Heart left ventricle (tissue), 16 donors: ENCODE data around the gene ANLN. TPM values are rescaled to one million over a fixed set of nuclear protein-coding genes. Genes with fewer than 3 reads are reported as not detected.
"Not testable (repeated sequence)": the region's sequence is repeated elsewhere in the genome, so short reads cannot be mapped to it uniquely, and the experiment has no call there.

Source experiments
- ATAC-seq, 4 donors: fragments of 200-7000 bp; cut with Tn5 transposase; one replicate each; pipeline ENCODE4 v1.9.1; 2020 to 2022; ENCODE audit warnings: moderate library complexity in 4 of 4, mild to moderate bottlenecking in 3 of 4, moderate number of reproducible peaks in 1 of 4
- DNase-seq, 5 donors: peaks; one replicate each; pipeline ENCODE4 v3.0.0-alpha.2; 2020
- H3K27ac ChIP-seq, 12 donors: fragments of 200-600 bp; sonication (generic) in 4 of 12; one replicate each; pipeline versions ENCODE4 v1.5.0 to v1.8.0; 2016 to 2022; ENCODE audit warnings: mild to moderate bottlenecking in 2 of 12
- H3K27me3 ChIP-seq, 9 donors: fragments of 200-600 bp; sonication (generic) in 2 of 9; one replicate each; pipeline versions ENCODE4 v1.5.1 to v1.8.0; 2016 to 2022; ENCODE audit warnings: mild to moderate bottlenecking in 3 of 9
- H3K36me3 ChIP-seq, 9 donors: fragments of 200-600 bp; sonication (generic) in 2 of 9; one replicate each; pipeline versions ENCODE4 v1.5.0 to v1.8.0; 2018 to 2022; ENCODE audit warnings: mild to moderate bottlenecking in 2 of 9
- H3K4me1 ChIP-seq, 12 donors: fragments of 200-600 bp; sonication (generic) in 4 of 12; one replicate each; pipeline versions ENCODE4 v1.5.0 to v1.8.0; 2016 to 2022; ENCODE audit warnings: mild to moderate bottlenecking in 3 of 12
- H3K4me3 ChIP-seq, 12 donors: fragments of 200-600 bp; sonication (generic) in 4 of 12; one replicate each; pipeline versions ENCODE4 v1.5.0 to v1.8.0; 2017 to 2022; ENCODE audit warnings: mild to moderate bottlenecking in 9 of 12, moderate library complexity in 4 of 12
- H3K9me3 ChIP-seq, 12 donors: fragments of 200-600 bp; sonication (generic) in 4 of 12; one replicate each; pipeline versions ENCODE4 v1.5.0 to v1.8.0; 2016 to 2022; ENCODE audit warnings: mild to moderate bottlenecking in 1 of 12
- POLR2A ChIP-seq, 2 donors: fragments of 450-650 bp; IDR thresholded peaks; one replicate each; pipeline ENCODE4 v1.6.1; 2017; ENCODE audit warnings: antibody characterized with exemption in 2 of 2, mild to moderate bottlenecking in 2 of 2, moderate library complexity in 2 of 2
- WGBS, 4 donors: extraction: QIAGEN DNeasy Blood & Tissue Kit in 2 of 4; methylation state at CpG; one replicate each; pipeline versions ENCODE4 v1.1.5 to v1.1.7; 2013 to 2018; 5-methylcytosine and 5-hydroxymethylcytosine counted together
- intact Hi-C, 10 donors: fragments of 100-400 bp; cut with DNase I; formaldehyde crosslinking; loops; one replicate each; pipeline versions ENCODE4 v1.11.1 to v1.14.2; 2022
- polyA plus RNA-seq, 2 donors: library from polyadenylated mRNA; stranded (reverse); fragments of 200-250 nt; gene quantifications; one replicate each; pipeline ENCODE4 v1.2.3, GENCODE V29; 2013
- total RNA-seq, 9 donors: library from RNA; depleted of rRNA in 2 of 9; stranded (reverse); fragments of >200 nt in 2 of 9; fragmentation: NEBNext Ultra II Directional in 3 of 9; extraction: Animal tissue kit (Norgen Biotek cat#: 25700) in 3 of 9; gene quantifications; one replicate each; pipeline versions ENCODE4 v1.1.0 to v1.2.4, GENCODE V29; 2016 to 2023
- TF ChIP-seq, protein P1 (sequence below), 12 donors: fragments of 200-600 bp; sonication (generic) in 4 of 12; IDR thresholded peaks; one replicate each; pipeline versions ENCODE4 v1.5.0 to v1.8.0; 2018 to 2022; ENCODE audit warnings: antibody characterized with exemption in 12 of 12, mild to moderate bottlenecking in 5 of 12
- donor health status: ischemic (EF 13 %, LVEDD 7.1; RV severe dilation, severe dysfunction).
- donor health status: healthy with polysubstance abuse.
- donor health status: DM: no; HTN: yes; CAD: no.
- donor health status: DM: no; HTN: no; CAD: no.
- donor health status: ischemic (EF 25% LVEDD 6.9; RV normal size, moderate dysfunction).
- donor health status: ischemic (EF 25% LVEDD 5.7; RV mildly dilated, moderate dysfunction).
- donor health status: healthy.
- donor health status: DM: yes; HTN: yes; CAD: no.
- donor health status: ischemic (EF 35%, LVEDD 5.7; RV mildly dilated, moderate dysfunction).
- donor health status: nonischemic (EF 11% LVEDD 7.7; RV severe dilation, severe dysfunction).
- donor health status: DM: yes; HTN: yes; CAD: no.
- donor health status: PGD.
- donor health status: ischemic (EF 29% LVEDD 5.4; RV normal size, mild dysfunction).
- donor health status: nonischemic (EF 23%, LVEDD 6.1; RV moderate dilation, normal function).

ANLN gene
- total and polyA plus RNA-seq, 11 donors = 0.08 to 30.7 (median 1.5) TPM

DNA sequence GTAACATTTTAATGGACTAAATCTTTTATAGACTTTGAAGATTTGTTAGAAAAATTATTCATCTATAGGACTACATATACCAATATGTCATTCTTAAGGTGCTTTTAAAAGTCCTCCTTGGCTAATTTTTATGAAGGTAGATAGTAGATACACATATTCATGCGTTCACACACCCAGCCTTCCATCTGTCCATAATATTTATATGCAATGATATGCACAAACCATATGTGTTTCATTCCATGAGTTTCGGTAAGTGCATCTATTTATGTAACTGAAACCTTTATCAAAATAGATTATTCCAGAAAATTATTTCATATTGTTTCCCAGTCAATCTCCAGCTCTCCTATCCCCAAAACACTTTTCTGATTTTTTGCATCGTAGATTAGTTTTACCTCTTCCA, 101.7 kb downstream of the ANLN start:
- no peak overlapping the region for H3K27ac ChIP-seq
- DNase-seq (no peak), ATAC-seq (no peak)
- H3K4me3 ChIP-seq = no peak overlapping the region
- H3K27me3 ChIP-seq = peaks cover 0 to 5% (median 0%) of the 10 kb centered on the region in 9 donors
- WGBS, 4 donors = 87 to 94% (median 93%) methylated on average over 3 of the region's 3 CpGs
- no peak for TF ChIP-seq POLR2A (IDR thresholded peaks at IDR 0.05)
- TF ChIP-seq, protein P1, sequence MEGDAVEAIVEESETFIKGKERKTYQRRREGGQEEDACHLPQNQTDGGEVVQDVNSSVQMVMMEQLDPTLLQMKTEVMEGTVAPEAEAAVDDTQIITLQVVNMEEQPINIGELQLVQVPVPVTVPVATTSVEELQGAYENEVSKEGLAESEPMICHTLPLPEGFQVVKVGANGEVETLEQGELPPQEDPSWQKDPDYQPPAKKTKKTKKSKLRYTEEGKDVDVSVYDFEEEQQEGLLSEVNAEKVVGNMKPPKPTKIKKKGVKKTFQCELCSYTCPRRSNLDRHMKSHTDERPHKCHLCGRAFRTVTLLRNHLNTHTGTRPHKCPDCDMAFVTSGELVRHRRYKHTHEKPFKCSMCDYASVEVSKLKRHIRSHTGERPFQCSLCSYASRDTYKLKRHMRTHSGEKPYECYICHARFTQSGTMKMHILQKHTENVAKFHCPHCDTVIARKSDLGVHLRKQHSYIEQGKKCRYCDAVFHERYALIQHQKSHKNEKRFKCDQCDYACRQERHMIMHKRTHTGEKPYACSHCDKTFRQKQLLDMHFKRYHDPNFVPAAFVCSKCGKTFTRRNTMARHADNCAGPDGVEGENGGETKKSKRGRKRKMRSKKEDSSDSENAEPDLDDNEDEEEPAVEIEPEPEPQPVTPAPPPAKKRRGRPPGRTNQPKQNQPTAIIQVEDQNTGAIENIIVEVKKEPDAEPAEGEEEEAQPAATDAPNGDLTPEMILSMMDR (IDR thresholded peaks at IDR 0.05) = no peak
- intact Hi-C loops = loop anchor here in 2 of 10 donors (5.0 to 10.0 kb wide), 2 partner anchors 463 to 706 kb away; no protein-coding TSS in a partner anchor
- no peaks in the 10 kb centered on the region for H3K36me3 ChIP-seq
- H3K4me1 ChIP-seq = no peaks in the 10 kb centered on the region
- H3K9me3 ChIP-seq = no peaks in the 10 kb centered on the region

DNA sequence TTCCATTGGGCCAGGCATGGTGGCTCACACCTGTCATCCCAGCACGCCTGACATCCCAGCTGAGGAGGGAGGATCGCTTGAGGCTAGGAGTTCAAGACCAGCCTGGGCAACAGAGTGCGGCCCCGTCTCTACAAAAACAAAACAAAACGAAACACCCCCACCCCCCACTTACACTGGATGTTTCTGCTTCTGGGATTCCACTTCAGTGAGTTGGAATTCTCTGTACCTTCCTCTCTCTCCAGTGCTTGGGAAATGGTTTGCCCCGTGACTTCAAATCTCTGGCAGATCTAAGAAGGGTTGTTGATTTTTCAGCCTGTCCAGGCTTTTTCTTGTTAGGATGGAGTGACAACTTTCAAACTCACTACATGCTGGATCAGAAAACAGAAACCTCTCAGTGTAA, 106.9 kb downstream of the ANLN start:
- DNase-seq (no peak), ATAC-seq (no peak)
- Histone ChIP-seq H3K9me3 (no peaks in the 10 kb centered on the region), H3K27ac (no peak overlapping the region), H3K4me3 (no peak overlapping the region), H3K27me3 (peaks cover 0 to 13% (median 0%) of the 10 kb centered on the region in 9 donors), H3K4me1 (no peaks in the 10 kb centered on the region), H3K36me3 (no peaks in the 10 kb centered on the region)
- intact Hi-C loops = loop anchor here in 1 of 10 donors (5.0 to 10.0 kb wide), 2 partner anchors 458 to 681 kb away; no protein-coding TSS in a partner anchor
- 91 to 94% (median 94%) methylated on average over 6 of the region's 6 CpGs for WGBS, 4 donors
- no peak for TF ChIP-seq POLR2A (IDR thresholded peaks at IDR 0.05)
- TF ChIP-seq, protein P1 (IDR thresholded peaks at IDR 0.05) = no peak

DNA sequence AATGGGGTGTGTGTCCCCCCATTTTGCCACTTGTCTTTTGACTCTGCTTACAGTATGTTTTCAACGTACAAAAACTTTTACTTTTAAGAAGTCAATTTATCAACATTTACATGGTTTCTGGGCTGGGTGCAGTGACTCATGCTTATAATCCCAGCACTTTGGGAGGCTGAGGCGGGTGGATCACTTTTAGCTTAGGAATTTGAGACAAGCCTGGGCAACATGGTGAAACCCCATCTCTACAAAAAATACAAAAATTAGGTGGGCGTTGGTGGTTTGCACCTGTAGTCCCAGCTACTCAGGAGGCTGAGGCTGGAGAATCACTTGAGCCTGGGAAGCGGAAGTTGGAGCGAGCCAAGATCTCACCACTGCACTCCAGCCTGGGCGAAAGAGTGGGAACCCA, 107.5 kb downstream of the ANLN start:
- 90 to 93% (median 92%) methylated on average over 6 of the region's 6 CpGs for WGBS, 4 donors
- intact Hi-C loops = loop anchor here in 1 of 10 donors (5.0 to 10.0 kb wide), 2 partner anchors 458 to 680 kb away; no protein-coding TSS in a partner anchor
- not testable (repeated sequence) for DNase-seq, H3K9me3 ChIP-seq, H3K27ac ChIP-seq, ATAC-seq, H3K4me3 ChIP-seq, H3K4me1 ChIP-seq, H3K36me3 ChIP-seq
- peaks cover 0 to 13% (median 0%) of the 10 kb centered on the region in 9 donors for H3K27me3 ChIP-seq

DNA sequence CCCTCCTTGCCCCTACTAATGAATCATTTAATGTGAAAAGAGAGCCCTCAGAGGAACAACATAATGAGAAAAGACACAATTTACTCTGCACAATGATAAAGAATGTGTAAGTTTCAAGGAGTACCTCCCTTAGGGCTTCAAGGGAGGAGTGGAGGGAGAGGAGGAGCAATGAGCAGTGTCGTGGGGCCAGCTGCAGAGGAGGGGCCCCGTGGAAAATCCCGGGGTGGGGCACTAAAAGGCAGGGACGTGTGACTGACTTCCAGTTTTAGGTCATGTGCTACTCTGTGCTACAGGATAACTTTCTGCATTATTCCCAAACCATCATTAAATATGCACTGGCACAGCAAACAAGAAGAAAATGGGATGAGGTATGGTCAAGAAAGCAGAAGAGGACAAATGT, 108.1 kb downstream of the ANLN start:
- Histone ChIP-seq H3K4me3 (no peak overlapping the region), H3K36me3 (no peaks in the 10 kb centered on the region), H3K27ac (no peak overlapping the region), H3K27me3 (peaks cover 0 to 13% (median 0%) of the 10 kb centered on the region in 9 donors), H3K4me1 (no peaks in the 10 kb centered on the region), H3K9me3 (no peaks in the 10 kb centered on the region)
- TF ChIP-seq POLR2A (IDR thresholded peaks at IDR 0.05) = no peak
- TF ChIP-seq, protein P1 (IDR thresholded peaks at IDR 0.05) = no peak
- intact Hi-C loops = loop anchor here in 1 of 10 donors (5.0 to 10.0 kb wide), 2 partner anchors 457 to 680 kb away; no protein-coding TSS in a partner anchor
- no peak for ATAC-seq
- WGBS, 4 donors = 34 to 54% (median 41%) methylated on average over 4 of the region's 4 CpGs
- DNase-seq = no peak

Other genes starting within 250 kb of the ANLN start
- gene EEPD1, start 236.6 kb upstream of the ANLN start, total RNA-seq = 10 to 100 TPM in 3 of 9 donors, 1 to 10 TPM in 6; 3.7 to 12.2 (median 7.7) TPM
- 1 to 10 TPM; 5.5 to 8.2 TPM for gene EEPD1, start 236.6 kb upstream of the ANLN start, polyA plus RNA-seq